Muscle of back (tissue), 11 donors: ENCODE data around the gene CEBPE. TPM values are rescaled to one million over a fixed set of nuclear protein-coding genes. Genes with fewer than 3 reads are reported as not detected.
A peak's percentile ranks its signal among the peaks of the same experiment; 100 is the strongest.

Experiments
- DNase-seq, 3 donors: peaks; one replicate each; pipeline versions ENCODE4 v3.0.0 to v3.0.0-alpha.2; 2013
- polyA plus RNA-seq, 10 donors: library from polyadenylated mRNA; unstranded; fragments of 120-200 nt; gene quantifications; one replicate each; pipeline ENCODE4 v1.2.1, GENCODE V29; 2013; ENCODE audit not compliant: insufficient read length in 10 of 10

Gene CEBPE
- polyA plus RNA-seq, 10 donors = 0.13 to 0.25 (median 0.18) TPM; not detected in 4

DNA sequence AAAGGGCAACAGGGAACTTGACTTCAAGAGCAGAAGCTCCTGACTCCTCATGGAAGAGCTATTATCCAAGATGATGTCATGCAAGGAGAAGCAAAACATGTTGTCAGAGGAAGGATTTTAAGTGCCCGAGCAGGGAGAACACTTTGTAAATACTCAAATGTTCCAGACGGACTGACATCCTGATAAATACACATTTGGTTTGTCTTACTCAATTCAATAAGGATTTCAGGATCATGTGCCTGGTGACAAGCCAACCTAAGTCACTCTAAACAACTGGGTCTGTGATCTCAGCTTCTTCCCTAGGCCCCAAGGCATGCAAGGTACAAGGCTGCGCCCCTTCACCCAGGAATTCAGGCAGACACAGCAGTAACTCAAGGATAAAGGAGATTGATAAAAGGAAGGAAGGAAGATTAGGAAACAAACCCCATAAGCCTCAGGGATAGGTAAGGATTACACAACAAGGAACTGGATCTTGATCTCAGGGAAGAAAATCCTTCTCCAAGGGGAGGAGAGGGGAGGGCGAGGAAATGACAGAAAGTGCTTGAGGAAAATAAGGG is 26.8 kb upstream of the CEBPE start:
- DNase-seq = no peak

DNA sequence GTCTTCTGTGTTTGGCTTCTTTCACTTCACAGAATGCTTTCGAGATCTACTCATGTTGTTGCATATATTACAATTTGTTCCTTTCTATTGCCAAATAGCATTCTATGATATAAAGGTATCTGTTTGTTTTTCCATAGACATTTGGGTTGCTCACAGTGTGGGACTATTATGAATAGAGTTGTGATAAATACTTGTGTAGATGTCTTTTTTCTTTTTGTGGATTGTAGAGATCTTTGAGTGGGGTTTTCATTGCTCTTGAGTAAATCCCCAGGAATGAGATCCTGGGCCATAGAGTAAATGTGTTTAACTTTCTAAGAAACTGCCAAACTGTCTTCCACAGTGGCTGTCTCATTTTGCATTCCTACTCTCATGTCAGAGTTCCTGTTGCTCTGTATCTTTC is 24.9 kb upstream of the CEBPE start:
- DNase-seq = no peak

DNA sequence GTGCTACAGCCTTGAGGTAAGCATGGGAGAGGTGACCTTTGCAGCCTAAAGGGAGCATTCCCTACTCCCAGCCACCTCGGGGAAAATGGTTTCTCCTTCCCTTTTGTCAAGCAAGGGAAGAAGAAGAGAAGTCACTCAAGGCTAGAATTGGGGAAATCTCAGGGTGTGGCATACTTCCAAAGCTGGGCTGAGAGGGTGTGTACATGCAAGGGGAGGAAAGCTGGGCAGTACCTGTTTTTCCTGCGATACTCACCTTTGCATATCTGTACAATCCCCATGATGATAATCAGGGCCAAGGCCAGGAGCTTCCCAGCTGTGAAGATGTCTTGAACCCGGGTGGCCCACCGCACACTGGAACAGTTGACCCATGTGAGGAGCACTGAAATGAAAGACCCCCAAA is 23.8 kb upstream of the CEBPE start:
- DNase-seq = no peak

DNA sequence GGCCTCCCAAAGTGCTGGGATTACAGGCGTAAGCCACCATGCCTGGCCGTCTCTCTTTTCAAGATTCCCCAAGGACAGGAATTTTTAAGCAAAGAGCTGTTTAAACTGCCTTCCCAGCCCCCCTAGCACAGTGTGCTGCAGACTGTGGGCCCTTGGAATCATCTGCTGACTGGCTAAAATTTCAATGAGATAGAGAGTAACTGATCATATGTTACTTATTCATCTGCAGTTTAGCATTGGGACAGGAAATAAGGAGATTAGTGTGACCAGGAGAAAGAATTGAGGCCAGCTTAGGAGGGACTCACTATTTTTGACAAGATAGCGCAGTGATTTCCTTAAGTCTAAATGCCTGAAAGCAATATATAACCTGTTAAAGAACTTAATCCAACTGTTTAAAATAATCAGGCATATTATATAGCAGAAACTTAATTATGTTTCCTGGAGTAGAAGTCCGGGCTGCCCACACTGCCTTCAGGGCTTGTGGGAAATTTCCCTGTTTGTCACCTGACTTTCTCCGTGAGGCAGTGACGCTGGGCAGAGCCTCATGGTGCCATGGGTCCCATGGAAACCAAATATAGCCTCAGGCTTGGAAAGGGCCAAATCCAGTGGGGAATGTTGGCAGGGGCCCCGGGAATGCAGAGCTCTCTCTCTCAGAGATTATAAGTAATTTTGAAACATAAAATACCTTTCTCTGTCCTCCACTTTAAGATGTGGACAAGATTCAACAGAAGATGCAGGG is 22.8 kb upstream of the CEBPE start:
- peak in 2 of 3 donors; percentile 42 to 61 for DNase-seq

DNA sequence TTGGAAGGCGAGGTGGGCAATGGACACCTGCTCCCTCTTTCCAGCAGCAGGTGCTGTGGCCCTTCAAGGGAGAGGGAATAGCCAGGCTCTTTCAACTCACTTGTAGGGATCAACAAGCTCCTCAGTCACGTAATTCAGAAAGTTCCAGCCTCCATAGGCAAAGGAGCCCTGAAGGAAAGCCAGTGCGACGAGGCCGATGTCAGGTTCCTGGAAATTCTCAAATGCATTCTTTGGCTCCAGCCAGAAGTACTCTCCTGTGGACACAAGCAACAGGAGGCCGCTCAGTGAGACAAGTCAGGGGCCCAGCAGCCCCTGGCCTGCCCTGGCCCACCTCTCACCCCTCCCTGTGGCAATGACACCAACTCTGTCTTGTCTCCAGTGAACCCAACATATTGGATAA is 21.3 kb upstream of the CEBPE start:
- no peak for DNase-seq

DNA sequence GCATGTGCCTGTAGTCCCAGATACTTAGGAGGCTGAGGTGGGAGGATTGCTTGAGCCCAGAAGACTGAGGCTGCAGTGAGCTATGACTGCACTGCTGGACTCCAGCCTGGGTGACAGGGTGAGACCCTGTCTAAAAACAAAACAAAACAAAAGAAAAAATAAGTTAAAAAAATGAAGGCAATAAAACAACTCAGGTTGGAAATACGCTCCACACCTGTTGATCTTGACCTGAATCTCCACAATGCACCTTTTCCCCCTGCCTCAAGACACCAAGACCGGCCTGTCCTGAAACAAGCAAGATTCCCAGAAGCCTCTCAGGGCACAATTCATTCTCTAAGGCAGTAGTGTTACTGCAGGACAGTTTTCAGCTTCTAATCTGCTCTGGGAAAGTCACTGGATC is 20.8 kb upstream of the CEBPE start:
- no peak for DNase-seq

DNA sequence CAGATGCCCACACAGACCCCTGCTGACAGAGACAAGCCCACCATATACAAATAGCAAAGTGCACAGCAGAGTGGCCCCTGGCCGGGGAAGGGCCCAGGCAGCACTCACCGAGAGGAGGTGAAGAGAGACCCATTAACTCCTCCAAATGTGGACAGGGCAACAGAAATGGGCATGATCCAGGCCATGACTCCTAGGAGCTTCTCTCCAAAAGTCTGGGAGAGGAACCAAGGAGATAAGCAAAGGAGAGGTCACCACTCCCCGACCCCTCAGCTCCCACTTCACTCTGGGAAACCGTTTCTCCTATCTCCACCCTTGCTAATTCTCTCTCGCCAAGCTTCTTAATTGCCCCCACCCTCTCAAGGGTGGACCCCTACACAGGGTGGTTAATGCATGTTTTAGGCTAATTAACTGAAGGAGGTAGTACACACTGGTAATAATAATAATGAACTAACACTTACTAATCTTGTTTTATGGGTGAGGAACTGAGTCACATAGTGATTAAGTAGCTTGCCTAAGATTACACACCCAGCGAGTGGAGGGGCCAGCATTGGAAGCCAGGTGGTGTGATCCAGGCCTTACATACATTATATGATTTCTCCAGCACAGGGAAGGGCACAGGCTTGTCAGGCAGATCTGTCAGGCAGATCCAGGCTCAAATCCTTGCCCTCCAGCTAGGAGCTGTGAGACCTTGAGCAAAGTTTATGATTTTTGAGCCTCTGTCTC is 18.9 kb upstream of the CEBPE start:
- DNase-seq = no peak

DNA sequence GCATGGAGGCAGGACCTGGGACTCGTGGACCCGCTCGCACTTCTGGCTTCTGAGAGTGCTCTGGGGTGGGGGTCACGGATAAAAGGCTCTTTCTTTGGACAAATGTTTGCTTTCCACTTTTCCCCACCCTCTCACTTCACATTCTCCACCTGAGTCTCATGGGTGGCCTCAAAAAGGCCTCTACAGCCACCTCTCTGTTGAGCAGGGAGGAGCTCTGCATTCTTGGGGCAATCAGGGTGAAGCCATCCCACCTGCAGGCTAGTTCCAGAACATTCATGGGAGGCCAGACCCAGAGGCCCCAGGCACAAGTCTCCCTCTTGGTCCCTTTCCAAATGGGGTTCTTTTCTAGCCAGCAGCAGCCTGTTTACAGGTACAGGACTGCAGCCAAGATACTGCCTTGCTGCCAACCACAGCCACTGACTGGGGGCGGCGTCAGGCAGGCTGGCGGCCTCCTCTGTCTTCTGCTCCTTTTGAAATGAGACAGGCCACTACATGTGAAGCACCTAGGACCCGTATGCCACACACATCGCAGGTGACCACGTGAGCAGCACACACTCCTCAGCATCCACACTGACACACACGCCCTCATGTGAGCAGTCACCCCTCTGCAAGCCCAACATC is 18.2 kb upstream of the CEBPE start:
- no peak for DNase-seq

DNA sequence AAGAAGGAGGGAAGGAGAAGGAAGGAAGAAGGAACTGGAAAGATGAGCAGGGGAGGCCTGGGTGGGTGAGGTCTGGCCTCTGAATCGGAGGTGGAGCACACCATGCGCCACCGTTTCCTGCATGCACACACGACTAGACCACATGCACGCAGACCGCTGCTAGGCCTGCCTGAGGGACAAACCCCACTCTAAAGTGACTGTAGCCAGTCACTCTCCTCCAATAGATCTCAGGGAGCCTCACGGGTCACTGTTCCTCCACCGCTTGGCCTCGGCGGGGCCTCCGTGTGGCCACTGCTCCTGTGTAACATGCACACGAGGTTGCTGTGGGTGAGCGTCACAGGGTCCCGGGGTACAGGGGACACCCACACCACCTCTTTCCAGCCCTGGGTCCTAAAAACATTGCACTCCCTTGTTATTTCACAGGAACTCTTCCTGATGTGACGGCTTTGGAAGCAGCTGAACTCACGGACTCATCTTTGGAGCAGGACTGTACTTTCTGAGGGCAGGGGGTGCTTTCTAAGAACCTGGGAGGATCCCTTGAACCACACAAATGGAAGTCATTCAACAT is 17.6 kb upstream of the CEBPE start:
- no peak for DNase-seq

DNA sequence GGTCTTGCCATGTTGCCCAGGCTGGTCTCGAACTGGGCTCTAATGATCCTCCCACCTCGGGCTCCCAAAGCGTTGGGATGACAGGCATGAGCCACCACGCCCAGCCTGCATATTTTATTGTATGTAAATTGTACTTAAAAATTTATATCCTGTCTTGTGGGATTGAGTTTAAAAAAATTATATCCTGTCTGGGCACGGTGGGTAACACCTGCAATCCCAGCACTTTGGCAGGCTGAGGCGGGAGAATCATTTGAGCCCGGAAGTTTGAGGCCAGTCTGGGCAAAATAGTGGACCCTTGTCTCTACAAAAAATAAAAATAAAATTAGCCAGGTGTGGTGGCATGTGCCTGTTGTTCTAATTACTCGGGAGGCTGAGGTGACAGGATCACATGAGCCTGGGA is 13.9 kb upstream of the CEBPE start:
- DNase-seq = no peak

DNA sequence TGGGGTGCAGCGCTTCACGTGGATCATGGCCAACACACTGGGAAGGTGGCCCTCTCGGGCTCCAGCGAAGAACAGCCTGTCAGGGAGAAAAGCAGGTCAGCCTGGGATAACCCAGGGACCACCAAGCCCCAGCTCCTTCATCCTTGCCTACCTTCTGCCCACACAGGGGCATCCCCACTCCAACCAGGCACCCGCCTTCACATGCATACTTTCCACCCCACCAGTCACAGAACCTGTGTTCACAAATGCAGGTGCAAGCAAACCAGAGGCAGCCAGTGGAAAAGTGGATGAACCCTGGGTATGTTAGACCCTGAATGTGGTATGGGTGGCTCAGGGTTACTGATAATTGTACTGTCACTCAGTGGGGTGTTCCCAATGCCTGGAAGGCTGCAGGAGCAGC is 12.4 kb upstream of the CEBPE start:
- DNase-seq = no peak

DNA sequence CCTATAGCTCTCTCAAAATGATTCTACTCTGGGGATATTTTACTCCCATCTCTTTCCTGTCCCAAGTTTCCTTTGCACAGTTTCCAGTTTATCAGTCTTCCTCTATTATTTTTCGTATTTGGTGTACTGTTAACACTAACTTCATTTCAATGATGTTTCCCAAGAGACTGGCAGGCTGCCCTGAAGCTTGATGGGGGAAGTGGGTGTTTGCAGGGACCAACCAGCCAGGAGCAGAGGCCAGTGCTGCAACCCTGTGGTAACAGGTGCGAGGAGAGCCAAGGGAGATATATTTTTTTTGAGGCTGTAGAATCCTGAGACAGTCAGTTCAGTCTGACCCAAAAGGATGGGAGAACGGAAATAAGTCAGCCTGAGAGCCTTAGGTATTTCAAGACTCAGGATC is 11.8 kb upstream of the CEBPE start:
- DNase-seq = no peak

DNA sequence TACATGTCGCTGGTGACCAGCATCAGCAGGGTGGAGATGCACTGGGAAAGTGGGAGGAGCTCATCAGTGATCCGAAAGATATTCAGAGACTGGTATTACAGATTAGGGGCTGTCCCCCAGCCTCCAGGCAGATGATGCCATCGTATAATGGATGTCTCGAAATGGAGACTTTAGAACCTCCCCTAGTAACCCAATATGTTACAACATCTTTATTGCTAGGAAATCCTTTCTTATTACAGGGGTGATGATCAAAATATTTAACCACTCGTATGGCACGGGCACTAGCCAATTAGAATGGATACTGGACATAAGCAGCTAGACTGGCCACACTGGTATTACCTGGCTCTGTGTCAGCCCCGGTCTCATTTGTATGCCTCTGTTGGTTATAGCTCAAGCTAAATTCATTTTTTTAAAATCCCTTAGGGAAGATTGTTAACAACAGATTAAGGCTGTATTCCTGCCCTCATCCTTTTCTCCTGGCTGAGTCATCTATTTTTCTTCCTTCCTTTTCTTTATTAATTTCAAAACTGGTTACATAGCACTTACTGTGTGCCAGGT is 10.8 kb upstream of the CEBPE start:
- DNase-seq = no peak

DNA sequence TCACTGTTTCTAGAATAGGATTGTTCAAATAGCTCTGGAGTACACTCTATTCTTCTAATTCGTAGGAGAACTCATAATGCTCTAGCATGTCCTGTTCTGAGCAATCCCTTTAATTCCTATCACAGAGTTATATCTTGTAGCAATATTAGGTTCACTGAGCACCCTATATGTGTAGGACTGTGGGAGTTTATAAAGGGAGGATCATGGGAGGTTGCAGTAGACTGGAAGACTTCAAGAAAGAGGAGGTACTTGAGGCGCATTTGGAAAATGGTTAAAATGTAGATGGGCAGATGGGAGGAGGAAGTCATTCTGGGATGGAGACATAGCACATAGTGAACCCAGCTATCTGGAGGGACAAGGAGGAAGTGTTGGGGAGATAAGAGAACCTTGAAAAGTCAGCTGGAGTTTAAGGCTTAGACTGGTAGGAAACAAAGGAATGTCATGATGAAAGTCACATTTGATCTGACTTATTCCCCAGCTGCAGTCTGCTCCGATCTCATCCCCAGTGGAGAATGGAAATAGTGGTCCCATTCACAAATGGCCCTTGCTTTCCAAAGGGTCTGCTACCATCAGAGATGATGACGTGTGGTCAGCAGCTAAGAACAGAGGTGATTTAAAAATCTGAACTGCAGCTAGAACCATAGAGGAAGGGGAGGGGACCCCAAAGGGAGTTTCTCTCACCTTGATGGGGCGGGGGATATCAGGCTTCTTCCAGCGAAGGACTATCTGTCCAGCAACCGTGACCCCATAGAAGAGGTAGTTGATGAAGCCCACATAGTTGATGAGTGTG is 10.1 kb upstream of the CEBPE start:
- DNase-seq = no peak

DNA sequence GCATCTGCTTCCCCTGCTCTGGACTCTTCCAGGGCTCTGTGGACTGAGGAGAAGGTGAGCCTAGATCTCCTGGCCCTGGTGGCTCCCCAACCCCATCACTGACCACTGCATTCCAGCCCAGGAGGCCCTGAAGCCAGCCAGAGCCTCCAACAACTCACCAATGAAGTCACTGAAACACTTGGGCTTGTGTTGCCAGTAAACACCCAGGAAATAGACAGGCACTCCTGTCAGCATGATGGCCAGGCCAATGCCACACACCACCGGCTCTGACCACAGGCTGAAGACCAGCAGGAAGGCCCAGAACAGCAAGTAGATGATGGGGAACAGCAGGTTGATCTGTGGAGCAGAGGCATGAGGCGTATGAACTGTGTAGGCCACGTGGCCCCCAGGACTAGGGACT is 8.8 kb upstream of the CEBPE start:
- no peak for DNase-seq

DNA sequence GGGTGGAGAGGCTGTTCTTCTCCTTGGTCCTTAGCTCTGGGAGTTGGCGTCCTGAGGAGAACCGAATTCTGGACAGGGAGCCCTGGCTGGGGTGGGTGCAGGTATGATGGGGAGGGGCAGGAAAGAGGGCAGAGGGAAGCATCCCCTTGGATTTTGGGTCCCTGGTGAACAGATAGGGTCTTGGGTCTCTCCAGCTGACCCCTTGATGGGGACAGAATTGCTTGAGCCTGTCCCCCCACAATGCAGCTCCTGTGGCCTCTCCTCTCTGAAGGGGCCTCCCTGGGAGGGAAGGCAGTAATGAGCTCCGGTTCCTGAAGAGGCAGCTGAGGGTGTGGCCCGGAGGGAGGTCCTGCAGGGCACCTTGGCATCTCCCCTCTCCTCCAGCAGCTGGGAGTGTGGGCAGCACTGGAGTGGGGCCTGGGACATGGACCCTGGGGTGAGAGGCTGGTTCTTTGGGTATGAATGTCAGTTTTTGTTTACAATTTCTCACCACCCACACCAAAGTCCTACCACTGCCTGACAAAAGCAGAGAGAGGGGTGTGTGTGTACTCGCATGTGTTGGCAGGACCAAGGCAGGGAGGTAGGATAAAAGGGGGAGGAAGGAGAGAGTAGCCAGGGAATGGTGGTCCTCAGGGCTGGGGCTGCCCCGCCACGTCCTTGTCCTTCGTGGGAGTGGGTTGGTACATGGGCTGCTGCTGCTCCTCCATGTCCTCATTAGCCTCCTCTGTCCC is 7.7 kb upstream of the CEBPE start:
- DNase-seq = no peak

DNA sequence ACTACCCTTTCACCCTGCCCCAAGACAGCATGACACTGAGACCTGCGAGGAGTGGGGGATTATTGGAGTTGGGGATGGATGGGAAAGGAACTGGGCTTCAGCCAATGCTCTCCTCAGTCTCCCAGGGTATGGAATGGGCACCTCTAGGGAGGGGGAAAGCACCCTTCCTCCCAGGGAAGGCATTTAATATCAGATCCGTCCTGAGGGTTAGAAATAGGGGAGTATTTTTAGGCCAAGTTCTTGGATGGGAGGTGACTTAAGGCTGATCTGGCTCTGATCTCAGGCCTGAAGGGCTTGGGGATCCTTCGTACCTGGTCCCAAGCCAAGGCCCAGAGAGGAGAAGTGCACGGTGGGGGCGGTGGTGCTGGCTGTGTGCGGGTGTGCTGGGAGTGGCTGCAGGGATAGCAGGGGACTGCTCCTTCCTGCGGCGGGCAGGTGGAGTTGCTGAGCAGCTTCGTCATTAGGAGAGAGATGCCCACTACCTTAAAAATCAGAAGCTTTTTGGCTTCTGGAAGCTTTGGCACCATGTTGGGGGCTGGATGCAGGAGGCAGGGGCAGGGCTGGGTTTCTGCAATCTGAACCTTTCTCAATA is 7.0 kb upstream of the CEBPE start:
- DNase-seq = no peak

DNA sequence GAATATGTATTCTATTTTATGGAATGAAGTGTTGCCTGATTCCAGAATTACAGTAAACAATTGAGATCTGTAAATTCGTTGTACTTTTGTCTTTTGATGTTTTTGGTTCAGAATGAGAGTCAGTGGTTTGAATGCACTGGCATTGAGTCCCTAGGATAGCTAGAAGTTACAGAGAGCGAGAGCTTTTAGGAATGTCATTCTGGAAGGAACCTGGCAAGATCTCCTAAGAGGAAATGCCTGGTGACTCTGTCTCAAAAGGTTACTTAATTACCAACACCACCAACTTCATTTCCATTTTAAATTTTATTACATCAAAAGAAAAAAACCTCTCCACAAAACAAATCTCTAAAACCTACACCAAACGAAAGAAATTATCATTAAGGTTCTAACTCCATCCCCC is 6.0 kb upstream of the CEBPE start:
- DNase-seq = no peak

DNA sequence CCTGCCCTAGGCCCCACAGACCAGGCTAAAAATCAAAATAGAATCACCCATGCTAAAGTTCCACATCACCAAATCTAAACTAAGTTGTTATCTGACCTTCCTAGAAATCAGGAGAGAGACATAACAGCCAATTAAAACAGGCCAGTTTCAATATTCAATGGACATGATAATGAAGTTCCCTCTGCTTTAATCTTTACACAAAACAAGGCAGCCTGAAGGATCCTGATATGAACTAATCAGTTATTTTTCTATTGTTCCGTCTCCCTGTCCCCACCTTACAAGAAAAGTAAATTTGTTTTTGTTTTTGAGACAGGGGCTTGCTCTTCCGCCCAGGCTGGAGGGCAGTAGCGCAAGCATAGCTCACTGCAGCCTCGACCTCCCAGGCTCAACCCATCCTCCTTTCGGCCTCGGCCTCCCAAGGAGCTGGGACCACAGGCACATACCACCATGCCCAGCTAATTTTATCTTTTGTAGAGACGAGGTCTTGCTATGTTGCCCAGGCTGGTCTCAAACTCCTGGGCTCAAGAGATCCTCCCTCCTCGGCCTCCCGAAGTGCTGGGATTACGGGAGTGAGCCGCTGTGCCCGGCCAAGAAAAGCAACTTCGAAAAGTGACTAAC is 5.4 kb upstream of the CEBPE start:
- DNase-seq = no peak

DNA sequence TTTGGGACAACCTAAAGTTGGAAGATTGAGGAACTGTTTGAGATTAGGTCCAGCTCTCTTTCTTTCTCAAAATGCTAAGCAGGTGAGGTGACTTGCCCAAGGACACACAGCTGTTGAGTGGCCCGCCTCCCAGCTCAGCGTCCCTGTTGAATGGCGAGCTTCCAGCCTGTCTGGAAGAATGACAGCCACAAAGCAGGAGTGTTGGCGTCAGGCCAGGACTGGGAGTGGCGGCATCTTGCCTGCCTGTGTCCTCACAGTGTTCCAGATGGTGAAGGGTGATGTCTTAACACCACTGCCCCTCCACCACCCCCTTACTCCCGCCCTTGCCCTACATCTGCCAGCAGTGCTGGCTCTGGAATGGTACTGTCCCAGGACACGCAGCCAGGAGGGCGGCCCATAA is 4.4 kb upstream of the CEBPE start:
- no peak for DNase-seq
